ENCODE data around the gene TRIO. TPM values are rescaled to one million over a fixed set of nuclear protein-coding genes. Genes with fewer than 3 reads are reported as not detected.

Gene TRIO
- total RNA-seq, 1 experiment from 2014 or later: 144 TPM

DNA sequence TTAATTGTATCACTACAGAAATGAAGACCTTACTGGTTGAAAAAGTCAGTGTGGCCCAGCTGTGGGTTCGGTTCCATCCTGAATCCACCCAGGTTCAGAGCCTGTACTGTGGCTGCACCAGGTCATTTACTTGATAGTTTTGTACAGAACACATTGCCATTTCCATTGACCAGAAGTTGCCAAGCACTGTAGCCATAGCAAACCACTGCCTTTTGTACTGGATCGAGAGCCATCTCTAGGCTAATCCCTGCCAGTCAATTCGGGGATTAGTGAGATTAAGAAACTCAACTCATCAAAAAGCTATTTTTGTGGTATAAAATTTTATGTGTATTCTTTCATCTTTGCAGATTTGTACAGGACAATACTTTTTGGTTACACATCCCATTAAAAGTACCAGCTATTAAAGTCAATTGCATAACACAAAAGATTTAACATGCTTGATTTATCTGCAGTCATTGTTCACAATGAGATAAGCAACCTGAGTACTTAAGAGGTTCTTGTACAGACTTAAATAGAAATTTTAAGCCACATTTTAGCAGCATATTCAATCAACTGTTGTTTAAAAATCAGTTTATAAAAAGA, 329.9 kb downstream of the TRIO start:
- DNase-seq (ENCODE audit: low read depth): no peak

GRCh38 chr5:14475045-14475444, 331.9 kb downstream of the TRIO start:
- DNase-seq (ENCODE audit: low read depth): no peak

DNA sequence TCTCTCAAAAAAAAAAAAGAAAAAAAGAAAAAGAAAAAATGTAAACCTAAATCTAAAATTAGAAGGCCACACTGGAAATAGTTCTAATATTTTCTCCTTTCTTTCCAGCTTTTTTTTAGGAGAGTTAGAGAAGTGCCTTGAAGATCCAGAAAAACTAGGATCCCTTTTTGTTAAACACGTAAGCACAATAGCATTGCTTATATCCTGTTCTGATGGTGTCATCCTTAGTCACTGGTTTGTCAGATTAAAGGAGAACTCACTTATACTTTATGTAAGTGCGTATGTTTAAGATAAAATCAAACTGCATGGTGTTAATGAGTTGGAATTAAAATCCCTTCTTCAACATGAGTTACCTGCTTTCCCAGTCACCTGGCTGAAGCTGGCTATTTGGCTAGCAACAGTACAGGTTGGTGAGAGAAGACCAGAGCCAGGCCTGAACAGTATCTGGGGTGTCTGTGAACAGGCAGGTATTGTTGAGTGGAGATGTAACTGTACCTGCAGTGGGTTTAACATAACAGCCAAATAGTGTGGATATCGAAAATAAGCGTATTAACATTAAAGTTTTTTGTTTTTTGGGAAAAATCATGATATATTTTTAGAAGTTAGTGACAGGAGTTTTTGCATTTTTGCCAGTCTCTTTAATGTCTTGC, 333.8 kb downstream of the TRIO start:
- peak; percentile 86 for DNase-seq (ENCODE audit: low read depth)

DNA sequence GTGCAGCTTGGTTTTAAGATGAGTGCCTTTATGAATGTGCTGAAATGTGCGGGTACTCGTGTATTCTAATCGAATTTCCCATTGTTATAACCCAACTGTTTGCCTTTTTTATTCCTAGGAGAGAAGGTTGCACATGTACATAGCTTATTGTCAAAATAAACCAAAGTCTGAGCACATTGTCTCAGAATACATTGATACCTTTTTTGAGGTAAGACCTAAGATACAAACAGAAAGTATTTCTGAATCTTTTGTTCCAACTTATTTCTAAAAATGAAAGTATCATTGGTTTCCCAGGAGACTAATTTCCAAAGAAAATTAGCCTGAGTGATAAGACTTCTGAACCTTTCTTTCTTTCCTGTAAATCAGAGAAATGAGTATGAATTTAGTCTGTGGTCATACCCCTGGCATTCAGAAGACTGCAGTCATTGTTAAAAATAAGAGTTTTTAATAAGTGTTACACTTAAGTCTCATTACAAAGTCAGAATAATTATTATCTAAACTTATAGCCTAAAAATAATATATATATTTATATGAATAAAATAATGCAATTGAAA, 336.1 kb downstream of the TRIO start:
- no peak for DNase-seq (ENCODE audit: low read depth)

DNA sequence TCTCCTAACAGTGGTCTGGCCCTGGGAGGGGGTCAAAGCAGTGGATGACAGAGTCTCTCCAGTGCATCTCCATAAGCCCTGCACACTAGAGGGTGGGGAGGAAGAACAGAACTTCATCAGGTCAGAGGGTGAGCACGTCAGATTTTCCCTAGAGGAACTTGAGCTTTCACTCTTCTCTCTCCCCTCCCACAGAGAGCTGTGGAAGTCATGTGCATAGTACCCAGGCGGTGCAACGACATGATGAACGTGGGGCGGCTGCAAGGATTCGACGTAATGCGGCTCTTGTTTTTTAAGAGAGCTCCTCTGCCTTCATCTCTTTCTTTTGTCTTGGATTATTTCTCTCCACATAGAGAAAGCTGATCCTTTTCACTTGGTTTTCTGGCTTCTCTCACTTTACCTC, 338.2 kb downstream of the TRIO start:
- DNase-seq (ENCODE audit: low read depth): no peak

DNA sequence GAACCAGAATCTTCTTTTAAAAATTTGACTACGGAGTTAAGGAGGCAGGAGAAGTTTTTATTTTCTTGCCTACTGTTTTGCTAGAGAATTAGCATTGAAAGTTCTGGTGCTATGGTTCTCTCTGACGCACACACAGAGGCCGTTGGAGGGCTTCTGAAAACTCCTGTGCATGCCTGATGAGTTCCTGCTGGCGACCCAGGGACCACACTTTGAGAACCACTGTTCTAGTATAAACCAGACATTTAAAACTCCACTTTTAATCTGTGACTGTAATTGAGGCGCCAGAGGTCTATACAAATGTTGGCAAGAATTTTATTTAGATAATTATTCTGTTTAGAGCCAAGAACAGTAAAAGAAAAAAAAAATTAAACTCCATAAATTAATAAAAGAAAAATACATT, 338.9 kb downstream of the TRIO start:
- no peak for DNase-seq (ENCODE audit: low read depth)

DNA sequence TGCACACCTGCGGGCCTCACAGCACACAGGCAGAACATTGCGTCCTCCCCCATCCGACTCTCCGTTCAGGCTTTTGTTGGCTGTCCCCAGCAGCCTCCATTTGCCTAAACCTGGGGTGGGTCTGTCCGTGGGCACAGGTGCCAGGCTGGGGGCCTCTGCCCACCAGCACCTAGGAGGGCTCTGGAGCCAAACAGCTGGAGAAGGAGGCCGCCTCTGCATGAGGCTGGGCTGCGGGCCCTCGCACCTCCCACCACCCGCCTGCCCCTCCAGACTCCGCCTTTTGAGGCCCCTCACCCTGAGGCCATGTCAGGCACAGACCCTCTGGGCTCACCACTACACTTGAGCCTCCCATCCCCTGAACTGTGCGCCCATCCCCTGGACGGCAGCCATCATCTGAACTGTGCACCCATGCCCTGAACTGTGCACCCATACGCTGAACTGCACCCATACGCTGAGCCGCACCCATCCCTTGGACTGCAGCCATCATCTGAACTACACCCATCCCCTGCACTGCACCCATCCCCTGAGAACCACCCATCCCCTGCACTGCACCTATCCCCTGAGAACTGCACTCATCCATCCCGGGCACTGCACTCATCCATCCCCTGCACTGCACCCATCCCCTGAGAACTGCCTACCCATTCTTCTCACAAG, 340.5 kb downstream of the TRIO start:
- no peak for DNase-seq (ENCODE audit: low read depth)

DNA sequence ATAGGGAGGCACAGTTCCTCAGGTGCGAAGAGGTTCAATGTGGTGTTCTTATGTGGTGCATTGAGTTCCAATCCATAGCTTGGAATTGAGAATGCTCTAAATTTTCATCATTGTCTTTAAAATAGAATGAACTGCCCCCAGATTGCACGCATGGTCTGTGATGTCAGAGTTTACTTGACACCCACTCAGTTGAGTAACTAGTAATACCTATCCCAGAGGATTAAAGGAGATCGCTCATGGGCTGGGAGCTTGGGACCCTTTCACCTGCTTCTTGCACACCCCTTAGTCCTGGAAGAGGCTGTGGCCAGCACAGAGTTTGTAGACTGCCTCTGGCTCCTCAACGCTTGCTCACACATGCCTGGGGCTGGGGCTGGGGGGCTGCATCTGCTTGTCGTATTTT, 343.3 kb downstream of the TRIO start:
- DNase-seq (ENCODE audit: low read depth): no peak

DNA sequence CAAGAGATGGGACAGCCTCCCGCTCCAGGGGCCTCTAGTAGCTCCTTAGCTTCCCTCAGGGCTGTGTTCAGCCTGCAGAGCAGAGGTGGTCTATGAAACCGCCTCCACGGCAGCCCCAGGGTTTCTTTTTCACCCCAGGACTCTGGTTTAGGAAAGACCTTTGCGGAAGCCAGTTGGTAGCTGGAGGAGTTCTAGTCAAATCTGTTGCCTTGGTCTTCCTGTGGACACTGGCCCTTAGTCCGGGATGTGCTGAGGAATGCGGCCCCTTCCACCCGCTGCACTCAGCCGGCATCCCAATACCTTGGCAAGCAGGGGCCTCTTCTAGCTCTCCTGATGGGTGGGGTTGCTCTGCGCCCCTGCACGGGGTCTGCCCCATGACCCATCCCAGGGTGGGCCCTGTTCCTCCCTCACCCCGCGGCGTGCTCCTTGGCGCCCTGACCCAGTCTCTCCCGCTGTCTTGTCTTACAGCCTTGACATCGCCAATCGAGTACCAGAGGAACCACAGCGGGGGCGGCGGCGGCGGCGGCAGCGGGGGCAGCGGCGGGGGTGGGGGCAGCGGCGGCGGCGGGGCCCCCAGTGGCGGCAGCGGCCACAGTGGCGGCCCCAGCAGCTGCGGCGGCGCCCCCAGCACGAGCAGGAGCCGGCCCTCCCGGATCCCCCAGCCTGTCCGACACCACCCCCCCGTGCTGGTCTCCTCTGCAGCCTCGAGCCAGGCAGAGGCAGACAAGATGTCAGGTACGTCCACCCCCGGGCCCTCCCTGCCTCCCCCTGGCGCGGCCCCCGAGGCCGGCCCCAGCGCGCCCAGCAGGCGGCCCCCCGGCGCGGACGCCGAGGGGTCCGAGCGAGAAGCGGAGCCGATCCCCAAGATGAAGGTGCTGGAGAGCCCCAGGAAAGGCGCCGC, 344.1 kb downstream of the TRIO start:
- no peak for DNase-seq (ENCODE audit: low read depth)

- no peak for DNase-seq (ENCODE audit: low read depth)
These were observed 344.9 kb downstream of the TRIO start for GRCh38 chr5:14487897-14488570.

GRCh38 chr5:14488709-14489108, 345.6 kb downstream of the TRIO start:
- DNase-seq (ENCODE audit: low read depth): no peak

DNA sequence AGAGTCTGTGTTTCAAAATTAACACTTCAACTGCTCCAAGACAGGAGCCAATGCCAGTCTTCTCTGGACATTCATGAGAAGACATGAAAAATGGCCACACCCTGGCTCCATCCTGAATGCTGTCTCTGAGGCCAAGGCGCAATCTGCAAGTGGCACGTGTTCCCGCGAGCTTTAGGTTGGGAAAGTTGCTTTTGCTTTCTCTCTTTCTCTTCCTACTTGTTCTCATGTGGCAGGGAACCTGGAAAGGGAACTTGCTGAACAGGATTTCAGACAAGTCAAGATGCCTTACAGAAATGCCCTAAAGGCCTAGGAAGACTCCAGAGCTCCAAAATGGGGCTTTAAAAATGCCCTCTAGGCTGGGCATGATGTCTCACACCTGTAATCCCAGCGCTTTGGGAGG, 346.5 kb downstream of the TRIO start:
- no peak for DNase-seq (ENCODE audit: low read depth)

DNA sequence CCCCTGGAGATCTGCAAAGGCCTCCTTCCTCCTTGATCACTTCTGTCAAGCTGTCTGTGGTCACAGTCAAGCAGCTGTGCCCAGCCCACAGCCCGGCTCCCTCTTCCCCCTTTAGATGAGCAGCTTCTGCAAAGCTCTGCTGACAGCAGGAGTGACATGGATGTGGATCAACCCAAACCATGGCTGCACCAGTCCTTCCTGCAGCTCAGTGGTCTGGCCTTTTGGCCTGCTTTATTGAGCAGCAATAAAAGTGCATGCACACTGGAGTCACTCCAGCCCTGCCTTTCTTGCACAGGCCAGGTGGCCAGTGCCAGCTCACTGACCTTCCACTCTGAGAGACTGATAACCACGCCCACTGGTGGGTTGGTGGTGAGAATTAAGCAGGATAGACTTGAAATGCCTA, 347.2 kb downstream of the TRIO start:
- DNase-seq (ENCODE audit: low read depth): no peak

GRCh38 chr5:14491015-14491915, 348.1 kb downstream of the TRIO start:
- no peak for DNase-seq (ENCODE audit: low read depth)

DNA sequence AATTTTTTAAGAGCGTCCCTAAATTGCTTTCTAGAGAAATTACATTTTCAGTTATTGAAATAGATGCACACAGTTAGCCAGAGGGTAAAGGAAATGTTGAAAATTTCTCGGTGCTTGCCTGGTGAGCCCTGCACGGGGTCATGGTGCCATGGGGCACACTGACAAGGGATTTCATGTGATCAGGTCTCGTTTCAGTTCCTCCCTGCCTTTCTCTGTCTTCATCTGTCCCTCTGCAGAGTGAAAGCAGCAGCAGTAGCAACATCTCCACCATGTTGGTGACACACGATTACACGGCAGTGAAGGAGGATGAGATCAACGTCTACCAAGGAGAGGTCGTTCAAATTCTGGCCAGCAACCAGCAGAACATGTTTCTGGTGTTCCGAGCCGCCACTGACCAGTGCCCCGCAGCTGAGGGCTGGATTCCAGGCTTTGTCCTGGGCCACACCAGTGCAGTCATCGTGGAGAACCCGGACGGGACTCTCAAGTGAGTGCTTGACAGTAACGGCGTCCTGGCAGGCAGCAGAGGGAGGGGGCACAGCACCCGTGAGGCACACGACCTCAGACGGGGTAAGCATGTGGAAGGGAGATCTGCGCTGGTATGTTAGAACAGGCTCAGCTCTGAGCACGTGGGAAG, 349.3 kb downstream of the TRIO start:
- DNase-seq (ENCODE audit: low read depth): no peak

DNA sequence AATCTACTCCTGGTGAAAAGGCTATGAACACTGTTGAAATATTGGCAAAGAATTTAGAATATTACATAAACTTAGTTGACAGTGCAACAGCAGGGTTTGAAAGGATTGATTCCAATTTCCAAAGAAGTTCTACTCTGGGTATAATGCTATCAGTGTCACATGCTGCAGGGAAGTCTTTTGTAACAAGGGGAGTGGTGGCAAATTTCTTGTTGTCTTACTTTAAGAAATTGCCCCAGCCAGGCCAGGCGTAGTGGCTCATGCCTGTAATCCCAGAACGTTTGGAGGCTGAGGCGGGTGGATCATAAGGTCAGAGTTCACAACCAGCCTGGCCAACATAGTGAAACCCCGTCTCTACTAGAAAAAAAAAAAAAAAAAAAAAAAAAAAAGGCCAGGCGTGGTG, 352.2 kb downstream of the TRIO start:
- no peak for DNase-seq (ENCODE audit: low read depth)

DNA sequence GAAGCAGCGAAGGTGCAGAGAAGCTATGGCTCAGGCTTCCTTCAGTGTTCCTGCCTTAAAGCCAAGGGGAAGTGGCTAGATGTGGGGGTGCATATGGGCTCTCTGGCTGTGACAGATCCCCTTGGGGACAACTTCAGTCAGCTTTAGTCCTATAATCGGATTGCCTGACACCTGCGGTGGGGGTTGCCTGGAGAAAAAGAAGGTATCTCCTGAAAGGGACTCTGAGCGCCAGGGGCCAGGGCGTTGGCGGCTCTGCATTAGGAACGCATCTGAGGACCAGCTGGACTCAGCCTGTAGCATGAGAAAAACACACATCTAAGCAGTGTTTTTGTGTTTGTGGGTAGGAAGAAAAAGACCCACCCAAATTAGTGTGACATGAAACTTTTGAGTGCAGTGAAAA, 354.2 kb downstream of the TRIO start:
- no peak for DNase-seq (ENCODE audit: low read depth)

DNA sequence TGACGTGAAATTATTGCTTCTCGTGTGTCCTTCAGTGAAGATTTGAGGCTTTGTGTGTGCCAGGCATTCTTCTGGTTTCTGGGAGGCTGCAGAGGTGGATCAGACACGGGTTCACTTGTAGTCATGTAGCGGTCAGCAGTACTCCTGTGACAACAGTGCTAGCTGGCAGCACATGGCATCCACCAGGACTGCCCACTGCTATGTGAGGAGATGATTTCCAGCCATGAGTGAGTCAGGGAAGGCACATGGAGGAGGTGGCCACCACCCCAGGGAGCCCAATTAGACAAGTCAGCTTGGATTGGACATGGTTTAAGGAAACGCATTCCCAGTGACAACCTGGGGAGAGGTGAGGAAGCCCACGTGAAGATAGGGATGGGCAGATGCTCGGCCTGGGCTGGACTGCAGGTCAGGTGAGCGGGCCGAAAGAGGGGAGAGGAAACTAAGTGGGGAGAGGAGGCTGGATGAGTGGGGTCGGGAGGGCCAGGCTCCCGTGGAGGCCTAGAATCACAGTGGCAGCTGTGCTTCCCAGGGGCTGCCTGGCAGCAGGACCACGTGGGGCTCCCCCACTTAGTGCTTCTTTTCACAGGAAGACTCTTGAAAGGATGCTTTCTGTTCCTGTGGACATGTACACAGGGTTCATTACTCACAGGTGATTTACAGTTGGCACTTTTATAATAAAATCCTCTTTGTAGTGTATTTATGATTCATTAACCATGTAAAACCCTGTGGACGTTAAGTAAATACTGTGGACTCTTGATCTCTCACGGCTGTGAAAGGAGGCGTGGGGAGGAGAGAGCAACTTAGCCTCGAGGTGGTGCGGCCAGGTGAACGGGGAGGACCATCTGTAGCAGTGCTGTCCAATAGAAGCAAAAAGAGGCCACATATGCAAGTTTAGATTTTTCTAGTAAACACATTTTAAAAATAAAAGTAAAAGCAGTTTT, 358.5 kb downstream of the TRIO start:
- no peak for DNase-seq (ENCODE audit: low read depth)
